ENCODE results near the gene GXYLT2.

- TF ChIP-seq CTCF (IDR thresholded peaks at IDR 0.05) (peak in 3 of 7 experiments; percentile 4 to 45 (median 39)), POLR2A (IDR thresholded peaks at IDR 0.05) (peak in 1 of 3 donors; percentile 3)
Measured at GRCh38 chr3:72887705-72888545, at the start of gene GXYLT2.
